T-cell (primary cell): ENCODE data around the gene CCDC197. TPM values are rescaled to one million over a fixed set of nuclear protein-coding genes. Genes with fewer than 3 reads are reported as not detected.
A peak's percentile ranks its signal among the peaks of the same experiment; 100 is the strongest.

Experiments used
- ATAC-seq, 4 experiments: fragments of 200-7000 bp in 3 of 4; fragments of 150-1000 bp in 1 of 4; cut with Tn5 transposase; replicated peaks in 1 of 4; 1 replicate in 3 of 4; 2 replicates in 1 of 4; pipeline ENCODE4 v1.10.0; 2021; ENCODE audit warnings: moderate library complexity in 3 of 4, mild to moderate bottlenecking in 2 of 4, moderate number of reproducible peaks in 1 of 4
- CTCF ChIA-PET, 2 donors: fragments of 300-600 bp; sonication (Branson Sonifier 250); formaldehyde crosslinking; loops; one replicate each; lab custom pipeline; 2022; ENCODE audit warnings: antibody characterized with exemption in 2 of 2; lab: Charles Lee
- POLR2A ChIA-PET, 2 donors: fragments of 300-600 bp; sonication (Branson Sonifier 250); formaldehyde crosslinking; loops; one replicate each; lab custom pipeline; 2022; ENCODE audit warnings: antibody characterized with exemption in 2 of 2; lab: Charles Lee
- DNase-seq, 35 experiments: peaks; one replicate each; pipeline versions ENCODE4 v3.0.0 to v3.0.0-alpha.2; 2013 to 2023
- H3K27ac ChIP-seq: one replicate; pipeline ENCODE4 v1.5.1; 2013; ENCODE audit warnings: low read length
- H3K27me3 ChIP-seq, 2 experiments: replicated peaks in 1 of 2; 1 replicate in 1 of 2; 2 replicates in 1 of 2; pipeline versions ENCODE4 v1.6.1 to v1.7.0; 2013; ENCODE audit warnings: low read length in 1 of 2, mixed read lengths in 1 of 2; ENCODE audit not compliant: control insufficient read depth in 2 of 2, insufficient read depth in 2 of 2; ENCODE audit errors: extremely low read depth in 1 of 2
- H3K36me3 ChIP-seq, 2 donors: 1 replicate in 1 of 2; 2 replicates in 1 of 2; pipeline versions ENCODE4 v1.6.1 to v1.7.0; 2013; ENCODE audit warnings: low read length in 1 of 2; ENCODE audit not compliant: control insufficient read depth in 2 of 2, insufficient read depth in 1 of 2; ENCODE audit errors: extremely low read depth in 1 of 2
- H3K4me1 ChIP-seq, 2 experiments: 1 replicate in 1 of 2; 2 replicates in 1 of 2; pipeline versions ENCODE4 v1.6.1 to v1.7.0; 2013; ENCODE audit warnings: low read length in 2 of 2, mixed read lengths in 1 of 2; ENCODE audit not compliant: insufficient read depth in 2 of 2, control insufficient read depth in 1 of 2; ENCODE audit errors: extremely low read depth in 1 of 2
- H3K4me3 ChIP-seq, 2 donors: 1 replicate in 1 of 2; 2 replicates in 1 of 2; pipeline versions ENCODE4 v1.5.1 to v1.7.0; 2013; ENCODE audit warnings: mild to moderate bottlenecking in 2 of 2, low read length in 1 of 2, moderate library complexity in 1 of 2; ENCODE audit not compliant: control insufficient read depth in 1 of 2; ENCODE audit errors: extremely low read depth in 1 of 2
- H3K9me3 ChIP-seq: 2 replicates; pipeline ENCODE4 v1.7.0; 2013
- H3K27ac Mint-ChIP-seq, 2 donors: one replicate each; pipeline ENCODE4 v1.8.0; 2020 to 2021; ENCODE audit warnings: mild to moderate bottlenecking in 2 of 2, mixed read lengths in 2 of 2
- H3K27me3 Mint-ChIP-seq, 2 donors: one replicate each; pipeline ENCODE4 v1.8.0; 2021 to 2022; ENCODE audit warnings: mixed read lengths in 2 of 2
- H3K36me3 Mint-ChIP-seq: one replicate; pipeline ENCODE4 v1.8.0; 2021; ENCODE audit warnings: mixed read lengths
- H3K4me1 Mint-ChIP-seq, 3 donors: one replicate each; pipeline ENCODE4 v1.8.0; 2020 to 2022; ENCODE audit warnings: mixed read lengths in 3 of 3, mild to moderate bottlenecking in 1 of 3
- H3K4me3 Mint-ChIP-seq, 3 donors: one replicate each; pipeline ENCODE4 v1.8.0; 2020 to 2022; ENCODE audit warnings: mild to moderate bottlenecking in 3 of 3, mixed read lengths in 3 of 3, moderate library complexity in 3 of 3
- H3K9me3 Mint-ChIP-seq, 3 donors: one replicate each; pipeline ENCODE4 v1.8.0; 2020 to 2022; ENCODE audit warnings: mixed read lengths in 3 of 3
- WGBS: methylation state at CpG from one replicate; pipeline ENCODE4 v1.1.5; 2013; ENCODE audit warnings: missing lambda C conversion rate; ENCODE audit not compliant: insufficient coverage; 5-methylcytosine and 5-hydroxymethylcytosine counted together
- total RNA-seq, 35 experiments: library from RNA in 6 of 35; stranded (reverse) in 6 of 35; fragments of 120-200 nt in 1 of 35; gene quantifications; one replicate each; pipeline versions ENCODE4 v1.2.1 to v1.2.4 and lab custom pipeline; 2013 to 2026

Gene CCDC197
- total RNA-seq, 5 donors from 2014 or later (not counting 1 experiment from before 2014, with no cell fraction given) = not detected

DNA sequence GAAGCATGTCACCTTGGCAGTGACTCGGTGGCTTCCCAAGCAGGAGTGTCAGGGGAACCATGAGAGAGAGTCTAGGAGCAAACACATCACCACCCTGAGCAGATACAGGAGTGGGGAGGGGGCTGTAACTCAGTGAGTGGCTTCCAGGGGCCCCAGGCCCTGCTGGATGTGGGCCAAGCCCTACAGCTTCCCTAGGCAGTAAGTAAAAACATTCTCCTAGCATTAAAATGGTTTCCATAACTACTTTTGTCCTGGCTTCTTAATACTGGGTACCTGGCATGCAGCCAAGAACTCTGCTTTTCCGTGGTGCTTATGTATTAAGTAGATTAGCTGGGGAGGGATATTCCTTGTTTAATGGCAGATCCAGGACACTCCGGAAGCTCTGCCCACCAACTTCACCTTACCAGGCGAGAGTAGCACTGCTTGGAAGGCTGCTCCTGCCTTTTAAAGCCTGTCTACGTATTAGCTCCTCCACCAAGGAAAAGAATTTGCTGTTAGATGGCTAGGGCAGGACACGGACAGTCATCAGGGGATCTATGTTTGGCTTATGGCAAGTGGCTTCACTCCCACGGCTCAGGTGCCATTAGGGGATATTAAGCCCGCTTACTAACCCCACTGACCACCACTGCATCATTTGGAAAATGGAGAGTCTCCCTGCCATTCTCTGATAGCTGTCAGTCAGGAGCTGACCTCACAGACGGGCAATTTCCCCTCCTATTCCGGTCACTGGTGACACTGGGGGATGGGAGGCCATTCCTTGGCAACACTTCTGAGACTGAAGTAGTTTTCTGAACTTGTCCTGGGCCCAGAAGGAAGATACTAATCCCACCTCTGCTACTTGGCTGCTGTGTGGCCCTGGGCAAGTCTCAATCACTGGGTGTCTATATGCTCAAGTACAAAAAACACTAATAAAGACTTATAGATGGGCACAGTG is 51.9 kb downstream of the CCDC197 start:
- ATAC-seq (no peak), DNase-seq (peak in 1 of 35 experiments; percentile 7)

DNA sequence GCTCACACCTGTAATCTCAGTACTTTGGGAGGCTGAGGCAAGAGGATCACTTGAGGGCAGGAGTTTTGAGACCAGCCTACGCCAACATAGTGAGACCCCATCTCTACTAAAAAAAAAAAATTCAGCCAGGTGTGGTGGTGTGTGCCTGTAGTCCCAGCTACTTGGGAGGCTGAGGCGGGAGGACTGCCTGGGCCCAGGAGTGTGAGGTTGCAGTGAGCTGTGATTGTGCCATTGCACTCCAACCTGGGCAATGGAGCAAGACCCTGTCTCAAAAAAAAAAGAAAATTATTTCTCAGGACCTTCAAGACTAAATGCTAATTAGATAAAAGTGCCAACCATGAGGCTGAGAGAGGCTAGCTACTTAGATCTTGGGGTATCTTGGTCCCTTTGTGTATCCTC is 52.5 kb downstream of the CCDC197 start:
- peaks cover 26 to 87% of the 10 kb centered on the region in 2 donors for H3K36me3 ChIP-seq
- no peaks in the 10 kb centered on the region for H3K9me3 ChIP-seq
- H3K27me3 ChIP-seq = no peaks in the 10 kb centered on the region
- H3K27ac ChIP-seq = no peak overlapping the region
- H3K9me3 Mint-ChIP-seq = no peaks in the 10 kb centered on the region
- POLR2A ChIA-PET = interaction anchor here (0.6 to 0.8 kb wide), 3 partner anchors 22 to 32 kb away, joined by 3 to 4 read pairs (median 3); partner anchors contain the start of gene IFI27L1 (in 1 of the 2)
- DNase-seq = peak in 1 of 35 experiments; percentile 3
- H3K4me1 ChIP-seq = no peaks in the 10 kb centered on the region
- H3K27me3 Mint-ChIP-seq = no peaks in the 10 kb centered on the region
- CTCF ChIA-PET = interaction anchor here (0.7 to 2.4 kb wide), 4 partner anchors 12 to 87 kb away, joined by 3 to 7 read pairs (median 4); partner anchors contain the start of genes DDX24 (in 1 of the 2) and IFI27L1 (in 1 of the 2)
- H3K4me3 Mint-ChIP-seq = no peak overlapping the region
- H3K36me3 Mint-ChIP-seq = peaks cover 60% of the 10 kb centered on the region
- H3K4me1 Mint-ChIP-seq = peaks cover 0 to 12% (median 2%) of the 10 kb centered on the region in 3 donors
- no CpG with 5 or more reads among the region's 2 CpGs for whole genome bisulfite sequencing
- no peak overlapping the region for H3K4me3 ChIP-seq
- no peak overlapping the region for H3K27ac Mint-ChIP-seq
- no peak for ATAC-seq

More for the DNA sequence above, 51.9 kb downstream of the CCDC197 start:
- Histone ChIP-seq H3K27me3 (no peaks in the 10 kb centered on the region), H3K9me3 (no peaks in the 10 kb centered on the region), H3K36me3 (peaks cover 27 to 80% of the 10 kb centered on the region in 2 donors), H3K4me3 (no peak overlapping the region), H3K4me1 (no peaks in the 10 kb centered on the region), H3K27ac (no peak overlapping the region)
- Mint-ChIP-seq H3K27me3 (no peaks in the 10 kb centered on the region), H3K4me3 (no peak overlapping the region), H3K36me3 (peaks cover 53% of the 10 kb centered on the region), H3K4me1 (peaks cover 0 to 8% (median 2%) of the 10 kb centered on the region in 3 donors), H3K9me3 (no peaks in the 10 kb centered on the region), H3K27ac (no peak overlapping the region)
- ChIA-PET CTCF (interaction anchor here (0.7 to 2.4 kb wide), 5 partner anchors 11 to 88 kb away, joined by 3 to 7 read pairs (median 5); partner anchors contain the start of genes DDX24 (in 1 of the 2) and IFI27L1 (in 1 of the 2)), POLR2A (interaction anchor here in 1 of 2 donors (0.7 kb wide), 1 partner anchor 32 kb away, joined by 5 read pairs; the partner anchor contains the start of genes DDX24 and IFI27L1)
- WGBS = 100% methylated on average over 2 of the region's 10 CpGs

DNA sequence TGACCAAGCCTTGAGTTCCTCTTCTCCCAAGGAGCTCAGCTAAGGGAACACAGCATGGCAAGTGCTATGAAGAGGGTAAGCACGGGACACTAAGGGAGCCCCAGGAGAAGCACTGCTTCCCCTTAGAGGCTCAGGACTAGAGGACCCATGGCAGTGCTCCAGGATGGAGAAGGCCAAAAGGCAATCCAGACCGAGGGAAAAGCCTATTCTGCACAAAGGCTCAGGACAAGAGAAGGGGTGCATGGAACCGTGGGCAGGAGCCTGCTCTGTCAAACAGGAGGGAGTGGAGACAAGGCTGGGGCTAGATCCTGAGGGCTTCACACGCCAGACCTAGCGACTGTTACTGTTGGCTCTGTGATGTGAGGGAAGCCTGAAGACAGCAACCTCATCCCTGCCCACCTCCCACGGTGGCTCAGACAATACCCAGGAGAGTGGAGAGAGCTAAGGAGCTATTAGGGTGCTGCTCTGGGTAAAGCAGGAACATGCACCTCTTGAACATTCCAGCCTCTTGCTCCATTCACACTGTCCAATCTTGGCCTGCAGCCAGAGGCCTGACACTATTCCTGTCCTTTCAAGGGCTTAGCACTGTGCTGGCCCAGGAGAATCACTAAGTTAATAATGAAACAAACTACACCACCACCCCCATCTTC is 53.3 kb downstream of the CCDC197 start:
- Histone ChIP-seq H3K4me1 (no peaks in the 10 kb centered on the region), H3K36me3 (peaks cover 26 to 91% of the 10 kb centered on the region in 2 donors), H3K4me3 (no peak overlapping the region), H3K27me3 (no peaks in the 10 kb centered on the region), H3K9me3 (no peaks in the 10 kb centered on the region), H3K27ac (no peak overlapping the region)
- H3K9me3 Mint-ChIP-seq = no peaks in the 10 kb centered on the region
- WGBS = 95% methylated on average over 3 of the region's 6 CpGs
- H3K27me3 Mint-ChIP-seq = no peaks in the 10 kb centered on the region
- H3K27ac Mint-ChIP-seq = peak overlapping the region in 1 of 2 donors; percentile 36
- ATAC-seq = no peak
- DNase-seq = peak in 1 of 35 experiments; percentile 8
- H3K4me1 Mint-ChIP-seq = peaks cover 4 to 20% (median 8%) of the 10 kb centered on the region in 3 donors
- peaks cover 62% of the 10 kb centered on the region for H3K36me3 Mint-ChIP-seq
- POLR2A ChIA-PET = interaction anchor here (0.6 to 0.8 kb wide), 5 partner anchors 9 to 130 kb away, joined by 3 to 7 read pairs (median 3); partner anchors contain the start of gene IFI27L1 (in 1 of the 2)
- H3K4me3 Mint-ChIP-seq = no peak overlapping the region
- CTCF ChIA-PET = interaction anchor here (0.7 to 2.4 kb wide), 3 partner anchors 28 to 125 kb away, joined by 3 to 7 read pairs (median 3); partner anchors contain the start of genes DDX24 (in 1 of the 2) and IFI27L1 (in 1 of the 2)

DNA sequence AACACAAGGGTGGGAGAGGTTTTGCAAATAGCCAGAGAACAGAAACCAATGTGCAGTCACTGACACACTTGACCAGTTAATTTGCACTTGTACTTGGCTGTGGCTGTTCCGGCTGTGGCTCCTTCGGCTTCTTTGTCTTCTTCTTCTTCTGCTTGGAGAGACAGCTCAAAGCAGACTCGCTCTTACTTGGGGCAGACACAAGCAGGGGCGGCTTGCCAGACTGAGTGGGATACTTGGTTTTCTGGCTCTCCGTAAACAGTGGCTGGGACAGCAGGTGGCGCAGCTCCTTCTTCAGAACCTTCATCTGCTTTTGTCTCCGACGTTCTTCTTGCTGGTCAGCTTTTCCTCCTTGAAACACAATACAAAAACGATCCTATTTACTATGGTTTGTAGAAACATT is 54.0 kb downstream of the CCDC197 start:
- H3K36me3 ChIP-seq = peaks cover 26 to 95% of the 10 kb centered on the region in 2 donors
- H3K4me1 Mint-ChIP-seq = peaks cover 7 to 27% (median 14%) of the 10 kb centered on the region in 3 donors
- no peaks in the 10 kb centered on the region for H3K9me3 Mint-ChIP-seq
- H3K36me3 Mint-ChIP-seq = peaks cover 66% of the 10 kb centered on the region
- H3K4me1 ChIP-seq = peaks cover under 1 to 1% of the 10 kb centered on the region in 2 experiments
- H3K4me3 Mint-ChIP-seq = peak overlapping the region in 1 of 3 donors; percentile 27
- POLR2A ChIA-PET = interaction anchor here (0.6 to 1.0 kb wide), 5 partner anchors 8 to 130 kb away, joined by 3 to 8 read pairs (median 7); no protein-coding TSS in a partner anchor
- DNase-seq (peak in 1 of 35 experiments; percentile 12), ATAC-seq (no peak)
- H3K9me3 ChIP-seq = no peaks in the 10 kb centered on the region
- H3K4me3 ChIP-seq = no peak overlapping the region
- H3K27me3 Mint-ChIP-seq = no peaks in the 10 kb centered on the region
- H3K27ac Mint-ChIP-seq = peak overlapping the region in 1 of 2 donors; percentile 22
- 94% methylated on average over 4 of the region's 9 CpGs for WGBS
- CTCF ChIA-PET = interaction anchor here (0.7 to 2.4 kb wide), 3 partner anchors 31 to 124 kb away, joined by 3 to 7 read pairs (median 5); partner anchors contain the start of genes DDX24 (in 1 of the 2) and IFI27L1 (in 1 of the 2)
- no peak overlapping the region for H3K27ac ChIP-seq
- H3K27me3 ChIP-seq = no peaks in the 10 kb centered on the region

DNA sequence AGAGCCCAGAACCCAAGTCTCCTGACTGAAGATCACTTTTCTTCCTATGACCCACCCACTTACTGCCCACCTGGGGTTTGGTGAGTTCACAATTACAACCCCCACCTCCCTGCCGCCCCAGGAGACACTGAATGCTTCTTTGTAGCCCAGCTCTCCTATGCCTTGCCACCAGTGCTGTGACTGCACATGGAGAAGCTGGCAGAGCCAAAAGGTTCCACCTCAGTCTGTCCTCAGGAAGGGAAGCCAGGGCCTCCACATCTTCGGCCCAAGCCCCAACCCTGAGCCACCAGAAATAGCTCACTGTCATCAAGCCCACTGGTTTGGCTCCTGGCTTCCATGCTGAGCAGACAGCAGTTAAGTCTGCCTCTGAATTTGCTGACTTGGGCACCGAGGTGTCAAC is 54.7 kb downstream of the CCDC197 start:
- Mint-ChIP-seq H3K4me1 (peaks cover 11 to 34% (median 20%) of the 10 kb centered on the region in 3 donors), H3K9me3 (no peaks in the 10 kb centered on the region), H3K36me3 (peaks cover 72% of the 10 kb centered on the region), H3K4me3 (peak overlapping the region in 1 of 3 donors; percentile 13), H3K27ac (peak overlapping the region in 1 of 2 donors; percentile 55), H3K27me3 (no peaks in the 10 kb centered on the region)
- POLR2A ChIA-PET = interaction anchor here in 1 of 2 donors (1.0 to 1.1 kb wide), 3 partner anchors 16 to 30 kb away, joined by 3 to 5 read pairs (median 4); partner anchors contain the start of genes DDX24 and IFI27L1
- no peak for ATAC-seq
- Histone ChIP-seq H3K36me3 (peaks cover 25 to 98% of the 10 kb centered on the region in 2 donors), H3K4me3 (no peak overlapping the region), H3K4me1 (peaks cover 7% of the 10 kb centered on the region in 2 experiments), H3K27ac (no peak overlapping the region), H3K9me3 (no peaks in the 10 kb centered on the region), H3K27me3 (no peaks in the 10 kb centered on the region)
- CTCF ChIA-PET = interaction anchor here (1.0 to 2.2 kb wide), 2 partner anchors 17 to 85 kb away, joined by 3 to 5 read pairs; no protein-coding TSS in a partner anchor
- 94% methylated on average over 2 of the region's 3 CpGs for whole genome bisulfite sequencing
- DNase-seq = peak in 1 of 35 experiments; percentile 7
